ENCODE measurements around the gene SRSF2.
"Not testable (repeated sequence)": the region's sequence is repeated elsewhere in the genome, so short reads cannot be mapped to it uniquely, and the experiment has no call there.

SRSF2 gene

DNA sequence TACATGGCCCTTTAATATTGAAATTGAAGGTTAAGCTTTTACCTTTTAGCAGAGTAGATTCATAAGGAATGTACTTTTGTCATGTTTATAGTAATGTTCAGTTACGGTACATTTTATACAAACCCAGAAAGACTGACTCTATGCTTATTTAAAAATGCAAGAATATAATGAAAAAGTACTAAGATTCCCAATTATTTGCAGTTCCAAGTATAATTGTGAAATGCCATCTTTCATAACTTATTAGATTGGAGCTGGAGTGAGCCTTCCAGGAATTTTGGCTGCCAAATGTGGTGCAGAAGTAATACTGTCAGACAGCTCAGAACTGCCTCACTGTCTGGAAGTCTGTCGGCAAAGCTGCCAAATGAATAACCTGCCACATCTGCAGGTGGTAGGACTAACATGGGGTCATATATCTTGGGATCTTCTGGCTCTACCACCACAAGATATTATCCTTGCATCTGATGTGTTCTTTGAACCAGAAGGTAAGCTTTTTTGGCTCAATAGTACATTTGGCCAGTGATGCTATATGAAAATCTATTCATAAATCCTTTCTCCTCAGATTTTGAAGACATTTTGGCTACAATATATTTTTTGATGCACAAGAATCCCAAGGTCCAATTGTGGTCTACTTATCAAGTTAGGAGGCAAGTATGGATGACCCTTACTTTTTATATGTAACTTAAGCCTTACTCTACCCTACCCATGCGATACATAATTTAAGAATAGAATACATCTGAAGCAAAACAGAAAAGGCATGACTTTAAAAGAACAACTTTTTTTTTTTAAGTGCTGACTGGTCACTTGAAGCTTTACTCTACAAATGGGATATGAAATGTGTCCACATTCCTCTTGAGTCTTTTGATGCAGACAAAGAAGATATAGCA is 4.2 kb downstream of the SRSF2 start:
- H3K4me3 ChIP-seq (ENCODE audit: low read length): no peak overlapping the region
- no peak for TF ChIP-seq ZNF274 (IDR thresholded peaks at IDR 0.05; ENCODE audit: low read depth, low read length)

DNA sequence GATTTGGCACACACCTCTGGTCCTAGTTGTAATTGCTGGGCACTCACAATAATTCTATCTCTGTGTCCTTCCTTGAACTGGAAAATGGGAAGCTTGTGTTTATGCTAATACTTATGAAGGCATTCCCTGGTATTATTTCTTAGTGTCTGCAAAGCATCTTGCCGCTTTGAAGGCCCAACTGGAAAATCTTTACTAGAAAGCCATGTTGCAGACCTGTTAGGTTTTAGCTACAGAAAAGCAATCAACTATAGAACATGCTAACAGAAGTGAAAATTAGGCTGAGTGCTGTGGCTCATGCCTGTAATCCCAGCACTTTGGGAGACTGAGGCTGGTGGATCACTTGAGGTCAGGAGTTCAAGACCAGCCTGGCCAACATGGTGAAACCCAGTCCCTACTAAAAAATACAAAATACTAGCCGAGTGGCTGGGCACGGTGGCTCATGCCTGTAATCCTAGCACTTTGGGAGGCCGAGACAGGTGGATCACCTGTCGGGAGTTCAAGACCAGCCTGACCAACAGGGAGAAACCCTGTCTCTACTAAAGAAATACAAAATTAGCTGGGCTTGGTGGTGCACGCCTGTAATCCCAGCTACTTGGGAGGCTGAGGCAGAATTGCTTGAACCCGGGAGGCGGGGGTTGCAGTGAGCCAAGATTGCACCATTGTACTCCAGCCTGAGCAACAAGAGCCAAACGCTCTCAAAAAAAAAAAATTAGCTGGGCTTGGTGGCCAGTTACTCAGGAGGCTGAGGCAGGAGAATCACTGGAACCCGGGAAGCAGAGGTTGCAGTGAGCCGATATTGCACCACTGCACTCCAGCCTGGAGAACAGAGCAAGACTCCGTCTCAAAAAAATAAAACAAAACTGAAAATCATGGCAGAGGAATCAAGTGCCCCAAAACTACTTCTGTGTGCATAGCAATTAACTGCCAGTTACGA is 5.1 kb downstream of the SRSF2 start:
- H3K4me3 ChIP-seq (ENCODE audit: low read length): not testable (repeated sequence)

DNA sequence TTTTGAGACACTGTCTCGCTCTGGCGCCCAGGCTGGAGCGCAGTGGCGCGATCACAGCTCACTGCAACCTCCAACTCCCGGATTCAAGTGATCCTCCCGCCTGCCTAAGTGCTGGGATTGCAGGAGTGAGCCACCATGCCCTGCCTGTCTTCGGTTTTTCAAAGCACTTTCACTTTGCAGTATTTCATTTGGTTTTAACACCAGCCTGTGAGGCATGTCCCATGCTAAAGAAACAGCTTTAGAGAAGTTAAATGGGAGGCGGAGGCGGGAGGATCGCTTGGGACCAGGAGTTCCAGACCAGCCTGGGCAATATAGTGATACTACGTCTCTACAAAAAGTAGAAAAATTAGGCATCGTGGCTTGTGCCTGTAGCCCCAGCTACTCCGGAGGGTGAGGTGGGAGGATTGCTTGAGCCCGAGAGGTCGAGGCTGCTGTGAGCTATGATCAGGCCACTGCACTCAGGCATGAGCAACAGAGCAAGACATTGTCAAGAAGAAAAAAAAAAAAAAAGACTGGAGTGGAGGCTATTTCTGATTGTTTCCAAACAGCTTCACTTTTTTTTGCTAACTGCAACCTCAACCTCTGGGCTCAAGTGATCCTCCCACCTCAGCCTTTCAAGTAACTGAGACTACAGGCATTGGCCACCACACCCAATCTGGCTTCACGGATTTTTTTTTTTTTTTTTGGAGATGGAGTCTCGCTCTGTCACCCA is 9.2 kb downstream of the SRSF2 start:
- H3K4me3 ChIP-seq (ENCODE audit: low read length): peak overlapping the region; percentile 85
- no peak for TF ChIP-seq ZNF274 (IDR thresholded peaks at IDR 0.05; ENCODE audit: low read depth, low read length)

DNA sequence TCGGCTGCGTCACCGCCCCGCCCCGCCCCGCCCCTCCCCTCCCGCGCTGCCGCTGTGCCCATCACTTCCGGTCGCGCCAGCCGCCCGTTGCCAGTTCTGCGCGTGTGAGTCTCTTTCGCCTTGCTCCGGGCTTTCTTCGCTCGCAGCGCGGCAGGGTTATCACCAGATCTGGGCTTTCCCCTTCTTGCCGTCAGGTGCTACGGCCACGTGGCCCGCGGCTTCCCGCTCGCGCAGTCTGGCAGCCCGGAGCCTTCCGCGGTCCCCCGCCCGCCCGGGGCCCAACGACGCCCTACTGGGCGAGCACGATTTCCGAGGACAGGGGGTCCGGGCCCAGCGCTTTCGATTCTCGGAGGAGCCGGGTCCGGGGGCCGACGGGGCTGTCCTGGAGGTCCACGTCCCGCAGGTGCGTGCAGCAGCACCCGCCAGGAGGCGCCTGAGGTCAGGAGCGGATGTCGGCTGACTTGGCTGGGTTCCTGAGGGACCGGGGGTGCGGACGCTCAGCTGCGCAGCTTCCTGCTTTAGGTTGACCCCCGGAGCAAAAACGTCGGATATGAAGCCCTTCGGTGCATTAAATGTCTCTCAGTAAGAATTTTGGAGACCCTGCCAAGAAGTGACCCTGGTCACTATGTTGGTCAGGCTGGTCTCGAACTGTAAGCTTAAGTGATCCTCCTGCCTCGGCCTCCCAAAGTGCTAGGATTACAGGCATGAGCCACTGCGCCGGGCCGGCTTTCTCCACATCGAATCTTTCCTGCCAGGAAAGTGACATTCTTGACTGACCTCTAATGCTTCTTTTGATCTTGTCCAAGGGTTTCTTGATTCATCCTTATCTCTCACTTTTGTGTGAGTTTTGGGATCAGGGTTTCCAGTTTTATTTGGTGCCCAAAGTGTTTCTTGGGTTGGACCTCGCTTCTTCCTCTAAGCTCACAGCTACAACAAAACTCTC is 10.1 kb downstream of the SRSF2 start, which contains the start of gene METTL23:
Gene METTL23, plus strand, starts transcription at position 64 of the 943 bp plus-strand sequence. CDS start 2,872 bp downstream, outside the sequence.
- peak within 1 kb of the TSS; percentile 93 for H3K4me3 ChIP-seq (ENCODE audit: low read length)
- no peak for TF ChIP-seq ZNF274 (IDR thresholded peaks at IDR 0.05; ENCODE audit: low read depth, low read length)

DNA sequence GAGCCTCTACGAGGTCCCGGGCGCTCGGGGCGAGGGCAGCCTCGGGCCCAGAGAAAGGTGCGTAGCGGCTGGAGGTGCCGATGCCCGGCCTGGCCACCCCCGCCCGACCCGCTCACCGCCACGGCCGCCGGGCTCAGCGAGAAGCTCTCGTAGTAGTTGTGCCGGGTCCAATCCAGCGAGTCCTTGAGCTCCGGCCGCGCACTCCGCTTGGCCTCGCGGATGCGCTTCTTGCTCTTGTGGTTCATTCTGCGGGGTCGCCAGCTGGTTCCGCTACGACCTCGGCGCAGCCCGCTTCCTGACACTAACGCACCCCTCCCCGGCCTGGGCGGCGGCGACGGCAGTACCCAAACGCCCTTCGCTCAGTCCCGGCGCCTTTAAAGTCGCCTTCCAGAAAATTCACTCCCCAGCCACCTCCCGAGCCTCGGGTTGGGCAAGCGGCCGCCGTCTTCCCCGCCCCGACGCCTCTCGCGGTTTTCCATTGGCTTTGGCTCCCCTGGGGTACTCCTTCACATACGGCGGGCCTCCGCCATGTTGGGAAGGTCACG is 10.8 kb downstream of the SRSF2 start, which contains the start of gene JMJD6:
Gene JMJD6, minus strand, starts transcription at position 376 of the 545 bp plus-strand sequence. Its CDS starts 131 bp downstream, at position 245.
- H3K4me3 ChIP-seq (ENCODE audit: low read length): peak within 1 kb of the TSS; percentile 93
- no peak for TF ChIP-seq ZNF274 (IDR thresholded peaks at IDR 0.05; ENCODE audit: low read depth, low read length)

DNA sequence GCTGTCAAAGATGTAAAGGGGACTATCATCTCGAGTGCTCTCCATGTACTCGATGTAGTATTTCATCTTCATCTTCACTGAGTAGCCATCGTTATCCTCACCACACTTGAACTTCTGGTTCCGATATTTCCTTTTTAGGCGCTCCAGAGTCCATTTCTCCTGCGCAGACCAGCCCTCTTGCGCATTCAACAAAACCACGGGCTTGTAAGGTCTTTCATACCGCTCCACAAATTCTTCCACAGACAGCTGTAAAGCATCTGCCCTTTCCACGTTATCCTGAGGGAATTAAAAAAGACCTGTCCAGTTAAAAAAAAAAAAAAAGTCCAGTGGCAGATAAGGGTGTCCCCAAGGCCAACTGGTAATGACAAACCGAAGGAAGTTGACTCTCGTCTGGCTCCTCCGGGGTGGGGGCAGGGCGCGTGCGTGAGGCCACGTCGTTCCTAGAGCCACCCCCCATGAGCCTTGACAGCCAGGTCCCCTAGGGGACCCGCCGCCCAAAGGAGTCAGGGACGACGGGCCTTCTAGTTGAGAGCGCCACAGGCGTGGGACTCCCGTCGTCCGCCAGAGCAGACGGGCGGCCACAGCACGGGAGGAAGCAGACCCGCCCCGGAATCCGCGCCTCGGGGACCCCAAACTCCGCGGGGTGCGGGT is 11.4 kb downstream of the SRSF2 start:
- no peak for TF ChIP-seq ZNF274 (IDR thresholded peaks at IDR 0.05; ENCODE audit: low read depth, low read length)

GRCh38 chr17:76723812-76724211 is 13.3 kb downstream of the SRSF2 start:
- no peak overlapping the region for H3K4me3 ChIP-seq (ENCODE audit: low read length)
- no peak for TF ChIP-seq ZNF274 (IDR thresholded peaks at IDR 0.05; ENCODE audit: low read depth, low read length)

More for the DNA sequence above, 11.4 kb downstream of the SRSF2 start:
- peak overlapping the region; percentile 93 for H3K4me3 ChIP-seq (ENCODE audit: low read length)

GRCh38 chr17:76722977-76723376 is 14.2 kb downstream of the SRSF2 start:
- H3K4me3 ChIP-seq (ENCODE audit: low read length): not testable (repeated sequence)

DNA sequence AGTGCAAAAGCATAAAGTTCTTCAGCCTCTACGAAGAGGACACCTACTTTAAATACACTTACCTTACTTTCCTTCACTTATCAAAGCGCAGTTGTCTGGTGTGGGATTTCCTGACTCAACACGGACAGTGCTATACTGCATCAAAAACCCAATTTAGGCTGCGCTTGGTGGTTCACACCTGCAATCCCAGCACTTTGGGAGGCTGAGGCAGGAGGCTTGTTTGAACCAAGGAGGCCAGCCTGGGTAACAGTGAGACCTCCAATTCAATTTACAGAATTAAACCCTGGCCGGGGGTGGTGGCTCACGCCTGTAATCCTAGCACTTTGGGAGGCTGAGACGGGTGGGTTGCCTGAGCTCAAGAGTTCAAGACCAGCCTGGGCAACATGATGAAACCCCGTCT is 14.9 kb downstream of the SRSF2 start:
- no peak for TF ChIP-seq ZNF274 (IDR thresholded peaks at IDR 0.05; ENCODE audit: low read depth, low read length)

GRCh38 chr17:76721463-76721862 is 15.7 kb downstream of the SRSF2 start:
- no peak overlapping the region for H3K4me3 ChIP-seq (ENCODE audit: low read length)
- TF ChIP-seq ZNF274 (IDR thresholded peaks at IDR 0.05; ENCODE audit: low read depth, low read length): no peak

More for the DNA sequence above, 14.9 kb downstream of the SRSF2 start:
- no peak overlapping the region for H3K4me3 ChIP-seq (ENCODE audit: low read length)

- H3K4me3 ChIP-seq (ENCODE audit: low read length): no peak overlapping the region
- TF ChIP-seq ZNF274 (IDR thresholded peaks at IDR 0.05; ENCODE audit: low read depth, low read length): no peak
Observed at GRCh38 chr17:76720941-76721340, 16.2 kb downstream of the SRSF2 start.

DNA sequence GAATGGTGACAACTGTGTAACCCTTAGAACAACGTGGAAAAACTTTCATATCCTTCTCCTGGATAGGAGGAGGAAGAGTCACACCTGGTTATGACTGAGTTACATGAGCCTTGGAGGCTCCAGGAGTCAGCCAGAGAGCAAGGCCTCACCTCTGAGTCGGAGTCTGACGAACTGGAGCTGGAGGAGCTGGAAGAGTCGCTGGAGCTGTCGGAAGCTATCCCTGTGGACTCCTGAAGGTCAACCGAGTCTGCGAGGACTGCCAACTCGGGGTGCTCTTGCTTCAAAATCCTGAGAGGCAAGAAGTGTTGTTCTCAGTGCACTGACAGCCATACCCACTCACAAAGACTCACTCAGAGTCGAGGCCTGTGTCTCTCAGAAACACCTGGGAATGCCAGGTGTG is 16.9 kb downstream of the SRSF2 start:
- no peak for TF ChIP-seq ZNF274 (IDR thresholded peaks at IDR 0.05; ENCODE audit: low read depth, low read length)
- H3K4me3 ChIP-seq (ENCODE audit: low read length): no peak overlapping the region
